Caco-2 (cell line): Measurements from ENCODE around the gene ERC2. TPM values are rescaled to one million over a fixed set of nuclear protein-coding genes. Genes with fewer than 3 reads are reported as not detected.

Experiments
- BruUV-seq: library from RNA; stranded (reverse); fragments of 400-500 nt; replicated peaks from 2 replicates; lab custom pipeline; 2021; lab: Mats Ljungman, UMichigan
- CTCF ChIA-PET: fragments of 300-600 bp; sonication (Branson Sonifier 250); formaldehyde crosslinking; loops from one replicate; lab custom pipeline; 2022; ENCODE audit warnings: antibody characterized with exemption; lab: Charles Lee
- POLR2A ChIA-PET: fragments of 300-600 bp; sonication (Branson Sonifier 250); formaldehyde crosslinking; loops from one replicate; lab custom pipeline; 2022; ENCODE audit warnings: antibody characterized with exemption; lab: Charles Lee
- DNase-seq, 2 experiments: peaks; one replicate each; pipeline versions ENCODE4 v3.0.0 to v3.0.0-alpha.2; 2020 to 2022
- H3K27me3 ChIP-seq: replicated peaks from 2 replicates; pipeline ENCODE4 v1.6.0; 2011; ENCODE audit warnings: low read length; ENCODE audit not compliant: control insufficient read depth, insufficient read depth
- H3K36me3 ChIP-seq: 2 replicates; pipeline ENCODE4 v1.5.1; 2011; ENCODE audit warnings: low read length; ENCODE audit not compliant: control insufficient read depth, insufficient read depth
- H3K4me1 ChIP-seq: fragments of 250-450 bp; sonication (Bioruptor Pico); 2 replicates; pipeline ENCODE4 v1.5.1; 2020; ENCODE audit warnings: mild to moderate bottlenecking
- H3K4me3 ChIP-seq: 2 replicates; pipeline ENCODE4 v1.5.1; 2011; ENCODE audit warnings: low read depth, mild to moderate bottlenecking, control low read depth, low read length
- H3K9me3 ChIP-seq: fragments of 250-450 bp; sonication (Bioruptor Pico); 2 replicates; pipeline ENCODE4 v1.5.1; 2020; ENCODE audit warnings: mild to moderate bottlenecking, moderate library complexity
- H3K27ac Mint-ChIP-seq: one replicate; pipeline ENCODE4 v1.8.0; 2022; ENCODE audit warnings: mixed read lengths; ENCODE audit not compliant: unreplicated experiment
- H3K27me3 Mint-ChIP-seq: one replicate; pipeline ENCODE4 v1.8.0; 2022; ENCODE audit warnings: mixed read lengths; ENCODE audit not compliant: insufficient read depth, unreplicated experiment
- H3K36me3 Mint-ChIP-seq: one replicate; pipeline ENCODE4 v1.8.0; 2022; ENCODE audit warnings: mild to moderate bottlenecking, mixed read lengths; ENCODE audit not compliant: insufficient read depth, unreplicated experiment
- H3K4me1 Mint-ChIP-seq: one replicate; pipeline ENCODE4 v1.8.0; 2022; ENCODE audit warnings: low read depth, mixed read lengths; ENCODE audit not compliant: unreplicated experiment
- H3K4me3 Mint-ChIP-seq: one replicate; pipeline ENCODE4 v1.8.0; 2022; ENCODE audit warnings: mild to moderate bottlenecking, moderate library complexity, mixed read lengths; ENCODE audit not compliant: unreplicated experiment
- H3K9me3 Mint-ChIP-seq: one replicate; pipeline ENCODE4 v1.8.0; 2022; ENCODE audit warnings: mixed read lengths; ENCODE audit not compliant: unreplicated experiment
- intact Hi-C: fragments of 100-400 bp; cut with micrococcal nuclease; formaldehyde crosslinking; loops from one replicate; pipeline ENCODE4 v1.10.0; 2022; ENCODE audit not compliant: unreplicated experiment
- total RNA-seq: library from RNA; stranded (reverse); gene quantifications from 2 replicates; pipeline ENCODE4 v1.2.3, GENCODE V29; 2022
- TF ChIP-seq, protein P1 (sequence below), 2 experiments: fragments of 200-600 bp in 1 of 2; IDR thresholded peaks; 1 replicate in 1 of 2; 2 replicates in 1 of 2; pipeline versions ENCODE4 v1.5.1 to v1.8.0; 2011 to 2022; ENCODE audit warnings: antibody characterized with exemption in 1 of 2, control low read depth in 1 of 2, inconsistent platforms in 1 of 2, low read depth in 1 of 2, low read length in 1 of 2, mild to moderate bottlenecking in 1 of 2, moderate library complexity in 1 of 2; ENCODE audit not compliant: insufficient read depth in 1 of 2, severe bottlenecking in 1 of 2, unreplicated experiment in 1 of 2

The ERC2 gene
- total RNA-seq, 1 experiment from 2014 or later = 0.54 TPM

GRCh38 chr3:55859305-55859704 is 609.0 kb downstream of the ERC2 start:
- TF ChIP-seq, protein P1, sequence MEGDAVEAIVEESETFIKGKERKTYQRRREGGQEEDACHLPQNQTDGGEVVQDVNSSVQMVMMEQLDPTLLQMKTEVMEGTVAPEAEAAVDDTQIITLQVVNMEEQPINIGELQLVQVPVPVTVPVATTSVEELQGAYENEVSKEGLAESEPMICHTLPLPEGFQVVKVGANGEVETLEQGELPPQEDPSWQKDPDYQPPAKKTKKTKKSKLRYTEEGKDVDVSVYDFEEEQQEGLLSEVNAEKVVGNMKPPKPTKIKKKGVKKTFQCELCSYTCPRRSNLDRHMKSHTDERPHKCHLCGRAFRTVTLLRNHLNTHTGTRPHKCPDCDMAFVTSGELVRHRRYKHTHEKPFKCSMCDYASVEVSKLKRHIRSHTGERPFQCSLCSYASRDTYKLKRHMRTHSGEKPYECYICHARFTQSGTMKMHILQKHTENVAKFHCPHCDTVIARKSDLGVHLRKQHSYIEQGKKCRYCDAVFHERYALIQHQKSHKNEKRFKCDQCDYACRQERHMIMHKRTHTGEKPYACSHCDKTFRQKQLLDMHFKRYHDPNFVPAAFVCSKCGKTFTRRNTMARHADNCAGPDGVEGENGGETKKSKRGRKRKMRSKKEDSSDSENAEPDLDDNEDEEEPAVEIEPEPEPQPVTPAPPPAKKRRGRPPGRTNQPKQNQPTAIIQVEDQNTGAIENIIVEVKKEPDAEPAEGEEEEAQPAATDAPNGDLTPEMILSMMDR (IDR thresholded peaks at IDR 0.05; ENCODE audit: insufficient read depth in 1 of 2, low read depth in 1 of 2, low read length in 1 of 2, severe bottlenecking in 1 of 2, unreplicated experiment in 1 of 2) = no peak
- Histone ChIP-seq H3K9me3 (no peaks in the 10 kb centered on the region), H3K36me3 (no peaks in the 10 kb centered on the region), H3K4me3 (no peak overlapping the region), H3K4me1 (no peaks in the 10 kb centered on the region), H3K27me3 (no peaks in the 10 kb centered on the region)
- H3K4me1 Mint-ChIP-seq = no peaks in the 10 kb centered on the region
- DNase-seq = no peak
- no TSS peak for BruUV-seq
- no peak overlapping the region for H3K4me3 Mint-ChIP-seq
- ChIA-PET CTCF (no interaction called here), POLR2A (no interaction called here)
- H3K27ac Mint-ChIP-seq = no peak overlapping the region
- H3K27me3 Mint-ChIP-seq = peaks cover 7% of the 10 kb centered on the region
- intact Hi-C loops = no loop called here
- H3K36me3 Mint-ChIP-seq = no peaks in the 10 kb centered on the region
- no peaks in the 10 kb centered on the region for H3K9me3 Mint-ChIP-seq

- Mint-ChIP-seq H3K4me1 (no peaks in the 10 kb centered on the region), H3K27me3 (peaks cover 7% of the 10 kb centered on the region), H3K36me3 (no peaks in the 10 kb centered on the region), H3K4me3 (no peak overlapping the region), H3K27ac (no peak overlapping the region), H3K9me3 (no peaks in the 10 kb centered on the region)
- no peaks in the 10 kb centered on the region for H3K4me1 ChIP-seq
- POLR2A ChIA-PET = no interaction called here
- intact Hi-C loops = no loop called here
- DNase-seq = no peak
- BruUV-seq = no TSS peak
- no peaks in the 10 kb centered on the region for H3K27me3 ChIP-seq
- CTCF ChIA-PET = no interaction called here
- TF ChIP-seq, protein P1 (IDR thresholded peaks at IDR 0.05; ENCODE audit: insufficient read depth in 1 of 2, low read depth in 1 of 2, low read length in 1 of 2, severe bottlenecking in 1 of 2, unreplicated experiment in 1 of 2) = no peak
- H3K9me3 ChIP-seq = no peaks in the 10 kb centered on the region
- H3K4me3 ChIP-seq = no peak overlapping the region
- no peaks in the 10 kb centered on the region for H3K36me3 ChIP-seq
These were observed 609.5 kb downstream of the ERC2 start for GRCh38 chr3:55858727-55859126.

GRCh38 chr3:55858302-55858701 is 610.0 kb downstream of the ERC2 start:
- no peak overlapping the region for H3K4me3 ChIP-seq
- no peaks in the 10 kb centered on the region for H3K4me1 ChIP-seq
- DNase-seq = no peak
- H3K9me3 ChIP-seq = no peaks in the 10 kb centered on the region
- H3K9me3 Mint-ChIP-seq = no peaks in the 10 kb centered on the region
- H3K27ac Mint-ChIP-seq = no peak overlapping the region
- H3K27me3 ChIP-seq = no peaks in the 10 kb centered on the region
- no TSS peak for BruUV-seq
- TF ChIP-seq, protein P1 (IDR thresholded peaks at IDR 0.05; ENCODE audit: insufficient read depth in 1 of 2, low read depth in 1 of 2, low read length in 1 of 2, severe bottlenecking in 1 of 2, unreplicated experiment in 1 of 2) = no peak
- no peaks in the 10 kb centered on the region for H3K4me1 Mint-ChIP-seq
- no peaks in the 10 kb centered on the region for H3K36me3 ChIP-seq
- peaks cover 7% of the 10 kb centered on the region for H3K27me3 Mint-ChIP-seq
- POLR2A ChIA-PET = no interaction called here
- H3K4me3 Mint-ChIP-seq = no peak overlapping the region
- no peaks in the 10 kb centered on the region for H3K36me3 Mint-ChIP-seq
- CTCF ChIA-PET = no interaction called here
- intact Hi-C loops = no loop called here
